Astrocyte (in vitro differentiated cells and primary cell): ENCODE data around the gene PPFIBP1. TPM values are rescaled to one million over a fixed set of nuclear protein-coding genes. Genes with fewer than 3 reads are reported as not detected.
"Not testable (repeated sequence)": the region's sequence is repeated elsewhere in the genome, so short reads cannot be mapped to it uniquely, and the experiment has no call there.

Source experiments
- DNase-seq: peaks from one replicate; pipeline ENCODE4 v3.0.0-alpha.2; 2010; ENCODE audit warnings: low read depth
- FAIRE-seq: peaks from 2 replicates; lab custom pipeline; 2011; peaks lifted over from hg19 to GRCh38; lab: Jason Lieb, UNC
- H2AFZ ChIP-seq: 2 replicates; pipeline ENCODE4 v1.6.0; 2012; ENCODE audit warnings: low read depth, low read length, inconsistent platforms
- H3K27ac ChIP-seq: 2 replicates; pipeline ENCODE4 v1.5.1; 2011; ENCODE audit warnings: low read depth, low read length, inconsistent platforms
- H3K27me3 ChIP-seq: 2 replicates; pipeline ENCODE4 v1.6.0; 2011; ENCODE audit warnings: low read length, inconsistent platforms; ENCODE audit not compliant: insufficient read depth
- H3K36me3 ChIP-seq: 2 replicates; pipeline ENCODE4 v1.5.1; 2011; ENCODE audit warnings: low read length, inconsistent platforms; ENCODE audit not compliant: insufficient read depth
- H3K4me1 ChIP-seq: 2 replicates; pipeline ENCODE4 v1.5.1; 2011; ENCODE audit warnings: low read length, inconsistent platforms; ENCODE audit not compliant: insufficient read depth
- H3K4me2 ChIP-seq: 2 replicates; pipeline ENCODE4 v1.6.0; 2012; ENCODE audit warnings: low read length, inconsistent platforms
- H3K4me3 ChIP-seq: 2 replicates; pipeline ENCODE4 v1.5.1; 2011; ENCODE audit warnings: low read depth, mild to moderate bottlenecking, low read length, inconsistent platforms; ENCODE audit not compliant: insufficient read depth
- H3K79me2 ChIP-seq: 2 replicates; pipeline ENCODE4 v1.6.0; 2012; ENCODE audit warnings: mild to moderate bottlenecking, low read length, inconsistent platforms; ENCODE audit not compliant: insufficient read depth
- H3K9ac ChIP-seq: 2 replicates; pipeline ENCODE4 v1.6.0; 2012; ENCODE audit warnings: mild to moderate bottlenecking, low read length, inconsistent platforms
- H3K9me3 ChIP-seq: 2 replicates; pipeline ENCODE4 v1.5.1; 2012; ENCODE audit warnings: low read depth, mild to moderate bottlenecking, low read length, inconsistent platforms; ENCODE audit not compliant: insufficient read depth
- H4K20me1 ChIP-seq: 2 replicates; pipeline ENCODE4 v1.6.0; 2012; ENCODE audit warnings: low read length, inconsistent platforms; ENCODE audit not compliant: insufficient read depth
- H3K27ac Mint-ChIP-seq: one replicate; pipeline ENCODE4 v1.8.0; 2021; ENCODE audit warnings: mild to moderate bottlenecking, mixed read lengths; ENCODE audit not compliant: unreplicated experiment
- H3K27me3 Mint-ChIP-seq: one replicate; pipeline ENCODE4 v1.8.0; 2021; ENCODE audit warnings: low read depth, mixed read lengths; ENCODE audit not compliant: unreplicated experiment
- H3K36me3 Mint-ChIP-seq: one replicate; pipeline ENCODE4 v1.8.0; 2021; ENCODE audit warnings: low read depth, mixed read lengths; ENCODE audit not compliant: unreplicated experiment
- H3K4me1 Mint-ChIP-seq: one replicate; pipeline ENCODE4 v1.8.0; 2021; ENCODE audit warnings: low read depth, mixed read lengths; ENCODE audit not compliant: unreplicated experiment
- H3K4me3 Mint-ChIP-seq: one replicate; pipeline ENCODE4 v1.8.0; 2021; ENCODE audit warnings: mild to moderate bottlenecking, moderate library complexity, mixed read lengths; ENCODE audit not compliant: unreplicated experiment
- H3K9me3 Mint-ChIP-seq: one replicate; pipeline ENCODE4 v1.8.0; 2021; ENCODE audit warnings: mild to moderate bottlenecking, mixed read lengths; ENCODE audit not compliant: unreplicated experiment
- CTCF ChIP-seq: IDR thresholded peaks from 2 replicates; pipeline ENCODE4 v1.5.1; 2011; ENCODE audit warnings: low read depth, mild to moderate bottlenecking, inconsistent platforms, low read length, moderate library complexity; ENCODE audit not compliant: insufficient read depth
- EZH2 ChIP-seq: IDR thresholded peaks from 2 replicates; pipeline ENCODE4 v1.6.1; 2012; ENCODE audit warnings: mild to moderate bottlenecking, low read length, inconsistent platforms; ENCODE audit not compliant: insufficient read depth
- total RNA-seq: library from RNA; stranded (reverse); gene quantifications from 2 replicates; pipeline ENCODE4 v1.2.1, GENCODE V29; 2021

PPFIBP1 gene
- total RNA-seq, 1 donor from 2014 or later = 147 TPM

- Histone ChIP-seq H2AFZ (no peak overlapping the region), H3K79me2 (peaks cover 92% of the 10 kb centered on the region), H3K36me3 (peaks cover 2% of the 10 kb centered on the region), H3K4me2 (no peak overlapping the region), H3K9me3 (no peaks in the 10 kb centered on the region), H3K9ac (no peak overlapping the region), H3K4me1 (peaks cover 16% of the 10 kb centered on the region), H3K27me3 (no peaks in the 10 kb centered on the region), H3K27ac (no peak overlapping the region), H4K20me1 (peaks cover 53% of the 10 kb centered on the region), H3K4me3 (no peak overlapping the region)
- Mint-ChIP-seq H3K4me1 (peaks cover 23% of the 10 kb centered on the region), H3K27ac (no peak overlapping the region), H3K4me3 (no peak overlapping the region), H3K9me3 (no peaks in the 10 kb centered on the region), H3K27me3 (no peaks in the 10 kb centered on the region), H3K36me3 (peaks cover 12% of the 10 kb centered on the region)
- TF ChIP-seq CTCF (no peak), EZH2 (no peak)
- DNase-seq (no peak), FAIRE-seq (no peak)
These were observed 64.8 kb downstream of the PPFIBP1 start for GRCh38 chr12:27588776-27589175.

GRCh38 chr12:27589419-27589818 is 65.4 kb downstream of the PPFIBP1 start:
- Mint-ChIP-seq H3K9me3 (no peaks in the 10 kb centered on the region), H3K27ac (no peak overlapping the region), H3K36me3 (peaks cover 12% of the 10 kb centered on the region), H3K4me1 (peaks cover 21% of the 10 kb centered on the region), H3K27me3 (no peaks in the 10 kb centered on the region), H3K4me3 (no peak overlapping the region)
- DNase-seq (no peak), FAIRE-seq (no peak)
- TF ChIP-seq EZH2 = no peak
- no peak for TF ChIP-seq CTCF
- H2AFZ ChIP-seq = no peak overlapping the region
- H3K4me1 ChIP-seq = peaks cover 16% of the 10 kb centered on the region
- no peaks in the 10 kb centered on the region for H3K9me3 ChIP-seq
- H3K79me2 ChIP-seq = peaks cover 90% of the 10 kb centered on the region
- H3K4me2 ChIP-seq = no peak overlapping the region
- no peak overlapping the region for H3K27ac ChIP-seq
- H3K27me3 ChIP-seq = no peaks in the 10 kb centered on the region
- no peak overlapping the region for H3K4me3 ChIP-seq
- H3K9ac ChIP-seq = no peak overlapping the region
- H4K20me1 ChIP-seq = peaks cover 47% of the 10 kb centered on the region
- H3K36me3 ChIP-seq = no peaks in the 10 kb centered on the region

GRCh38 chr12:27591698-27592097 is 67.7 kb downstream of the PPFIBP1 start:
- not testable (repeated sequence) for H3K4me3 ChIP-seq, H3K27me3 Mint-ChIP-seq, H3K4me2 ChIP-seq, H3K9ac ChIP-seq, H3K9me3 Mint-ChIP-seq, H3K4me3 Mint-ChIP-seq, FAIRE-seq, DNase-seq, H3K36me3 ChIP-seq, H3K27me3 ChIP-seq, H3K27ac ChIP-seq, H3K9me3 ChIP-seq, H2AFZ ChIP-seq
- peaks cover 23% of the 10 kb centered on the region for H3K4me1 ChIP-seq
- peaks cover 18% of the 10 kb centered on the region for H3K36me3 Mint-ChIP-seq
- peaks cover 26% of the 10 kb centered on the region for H4K20me1 ChIP-seq
- H3K27ac Mint-ChIP-seq = peak overlapping the region; percentile 35
- peaks cover 83% of the 10 kb centered on the region for H3K79me2 ChIP-seq
- H3K4me1 Mint-ChIP-seq = peaks cover 28% of the 10 kb centered on the region
